Esophagus squamous epithelium (tissue), 5 donors: Measurements from ENCODE around the gene GPR176. TPM values are rescaled to one million over a fixed set of nuclear protein-coding genes. Genes with fewer than 3 reads are reported as not detected.

Experiments used
- DNase-seq: peaks from one replicate; lab custom pipeline; 2025; lab: John Stamatoyannopoulos, UW
- H3K27ac ChIP-seq, 4 donors: fragments of 200-600 bp; sonication (generic); one replicate each; pipeline ENCODE4 v1.5.1; 2016 to 2019; ENCODE audit warnings: mild to moderate bottlenecking in 1 of 4
- H3K27me3 ChIP-seq, 4 donors: fragments of 200-600 bp; sonication (generic); 1 replicate in 3 of 4; 2 replicates in 1 of 4; pipeline versions ENCODE4 v1.5.1 to v1.6.0; 2017 to 2021; ENCODE audit warnings: antibody characterized with exemption in 1 of 4
- H3K36me3 ChIP-seq, 3 donors: fragments of 200-600 bp; sonication (generic); one replicate each; pipeline ENCODE4 v1.5.1; 2016 to 2019
- H3K4me1 ChIP-seq, 3 donors: fragments of 200-600 bp; sonication (generic); one replicate each; pipeline ENCODE4 v1.5.1; 2017 to 2019
- H3K4me3 ChIP-seq, 4 donors: fragments of 200-600 bp; sonication (generic); 1 replicate in 3 of 4; 2 replicates in 1 of 4; pipeline ENCODE4 v1.5.1; 2016 to 2019; ENCODE audit warnings: mild to moderate bottlenecking in 2 of 4, moderate library complexity in 1 of 4
- H3K9me3 ChIP-seq, 3 donors: fragments of 200-600 bp; sonication (generic); one replicate each; pipeline ENCODE4 v1.5.1; 2016 to 2019
- POLR2A ChIP-seq, 4 donors: fragments of 450-650 bp; IDR thresholded peaks; one replicate each; pipeline ENCODE4 v1.6.1; 2017; ENCODE audit warnings: antibody characterized with exemption in 4 of 4, mild to moderate bottlenecking in 4 of 4, moderate library complexity in 3 of 4
- WGBS, 2 donors: methylation state at CpG; one replicate each; pipeline ENCODE4 v1.1.5; 2018; 5-methylcytosine and 5-hydroxymethylcytosine counted together
- intact Hi-C: fragments of 100-400 bp; cut with DNase I; formaldehyde crosslinking; loops from one replicate; pipeline ENCODE4 v1.15.0; 2022
- total RNA-seq, 4 donors: library from RNA; depleted of rRNA; stranded (reverse); fragments of >200 nt; gene quantifications; one replicate each; pipeline ENCODE4 v1.1.0, GENCODE V29; 2016
- TF ChIP-seq, protein P1 (sequence below), 6 experiments: fragments of 450-650 bp in 4 of 6; fragments of 200-600 bp in 2 of 6; sonication (generic) in 2 of 6; IDR thresholded peaks; one replicate each; pipeline ENCODE4 v1.5.1; 2016 to 2019; ENCODE audit warnings: antibody characterized with exemption in 6 of 6, mild to moderate bottlenecking in 4 of 6, moderate library complexity in 4 of 6
- donor health status: DM: yes; HTN: yes; CAD: no.

Gene GPR176
- total RNA-seq, 4 donors from 2014 or later, result 1.1 to 5.0 (median 4.0) TPM; not detected in 1

- no peaks in the 10 kb centered on the region for H3K9me3 ChIP-seq
- no peak for TF ChIP-seq POLR2A (IDR thresholded peaks at IDR 0.05)
- TF ChIP-seq, protein P1, sequence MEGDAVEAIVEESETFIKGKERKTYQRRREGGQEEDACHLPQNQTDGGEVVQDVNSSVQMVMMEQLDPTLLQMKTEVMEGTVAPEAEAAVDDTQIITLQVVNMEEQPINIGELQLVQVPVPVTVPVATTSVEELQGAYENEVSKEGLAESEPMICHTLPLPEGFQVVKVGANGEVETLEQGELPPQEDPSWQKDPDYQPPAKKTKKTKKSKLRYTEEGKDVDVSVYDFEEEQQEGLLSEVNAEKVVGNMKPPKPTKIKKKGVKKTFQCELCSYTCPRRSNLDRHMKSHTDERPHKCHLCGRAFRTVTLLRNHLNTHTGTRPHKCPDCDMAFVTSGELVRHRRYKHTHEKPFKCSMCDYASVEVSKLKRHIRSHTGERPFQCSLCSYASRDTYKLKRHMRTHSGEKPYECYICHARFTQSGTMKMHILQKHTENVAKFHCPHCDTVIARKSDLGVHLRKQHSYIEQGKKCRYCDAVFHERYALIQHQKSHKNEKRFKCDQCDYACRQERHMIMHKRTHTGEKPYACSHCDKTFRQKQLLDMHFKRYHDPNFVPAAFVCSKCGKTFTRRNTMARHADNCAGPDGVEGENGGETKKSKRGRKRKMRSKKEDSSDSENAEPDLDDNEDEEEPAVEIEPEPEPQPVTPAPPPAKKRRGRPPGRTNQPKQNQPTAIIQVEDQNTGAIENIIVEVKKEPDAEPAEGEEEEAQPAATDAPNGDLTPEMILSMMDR (IDR thresholded peaks at IDR 0.05), result no peak
- intact Hi-C loops, result no loop called here
- H3K27ac ChIP-seq, result peak overlapping the region in 1 of 4 donors; percentile 4
- H3K27me3 ChIP-seq, result no peaks in the 10 kb centered on the region
- DNase-seq, result no peak
- H3K36me3 ChIP-seq, result no peaks in the 10 kb centered on the region
- H3K4me1 ChIP-seq, result peaks cover 0 to 13% (median 0%) of the 10 kb centered on the region in 3 donors
- no peak overlapping the region for H3K4me3 ChIP-seq
- WGBS, 2 donors, result 27 to 36% methylated on average over 4 of the region's 4 CpGs
Observed at GRCh38 chr15:39792844-39793335, 127.2 kb downstream of the GPR176 start.

DNA sequence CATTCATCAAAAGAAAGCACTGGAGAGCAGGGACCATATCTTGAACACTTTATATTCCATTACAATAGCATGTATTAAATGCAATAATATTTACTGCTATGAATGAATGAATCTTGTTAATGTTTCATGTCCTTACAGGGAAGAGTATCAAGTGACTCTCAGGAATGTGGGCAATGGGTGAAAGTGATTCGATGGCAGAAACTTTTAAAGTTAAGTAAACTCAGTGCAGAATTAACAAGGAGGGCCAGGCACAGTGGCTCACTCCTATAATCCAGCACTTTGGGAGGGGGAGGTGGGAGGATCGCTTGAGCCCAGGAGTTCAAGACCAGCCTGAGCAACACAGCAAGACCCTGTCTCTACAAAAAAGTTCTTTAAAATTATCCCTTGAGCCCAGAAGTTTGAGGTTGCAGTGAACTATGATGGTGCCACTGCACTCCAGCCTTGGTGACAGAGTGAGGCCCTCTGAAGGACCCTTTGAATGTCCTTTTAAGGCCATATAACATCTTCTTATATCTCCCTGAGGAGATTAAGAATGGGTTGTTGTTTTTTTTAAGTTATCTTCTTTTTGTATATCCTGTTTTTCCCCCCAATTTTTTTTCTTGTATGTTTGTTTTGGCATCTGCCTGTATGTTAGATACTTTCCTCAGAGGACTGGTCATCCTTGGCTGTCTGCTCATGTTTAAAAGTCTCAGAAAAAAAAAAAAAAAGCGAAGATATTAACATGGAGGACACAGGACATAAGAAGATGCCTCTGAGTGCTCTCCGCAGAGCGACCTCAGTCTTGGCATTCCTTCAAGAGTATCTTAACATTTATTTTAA lies 127.8 kb downstream of the GPR176 start:
- Histone ChIP-seq H3K27me3 (no peaks in the 10 kb centered on the region), H3K36me3 (no peaks in the 10 kb centered on the region), H3K9me3 (no peaks in the 10 kb centered on the region), H3K27ac (peak overlapping the region in 3 of 4 donors; percentile 16 to 29 (median 28)), H3K4me1 (peaks cover 0 to 18% (median 0%) of the 10 kb centered on the region in 3 donors), H3K4me3 (no peak overlapping the region)
- WGBS, 2 donors, result 65 to 83% methylated on average over 5 of the region's 5 CpGs
- intact Hi-C loops, result no loop called here
- DNase-seq, result no peak
- TF ChIP-seq, protein P1 (IDR thresholded peaks at IDR 0.05), result no peak
- no peak for TF ChIP-seq POLR2A (IDR thresholded peaks at IDR 0.05)

DNA sequence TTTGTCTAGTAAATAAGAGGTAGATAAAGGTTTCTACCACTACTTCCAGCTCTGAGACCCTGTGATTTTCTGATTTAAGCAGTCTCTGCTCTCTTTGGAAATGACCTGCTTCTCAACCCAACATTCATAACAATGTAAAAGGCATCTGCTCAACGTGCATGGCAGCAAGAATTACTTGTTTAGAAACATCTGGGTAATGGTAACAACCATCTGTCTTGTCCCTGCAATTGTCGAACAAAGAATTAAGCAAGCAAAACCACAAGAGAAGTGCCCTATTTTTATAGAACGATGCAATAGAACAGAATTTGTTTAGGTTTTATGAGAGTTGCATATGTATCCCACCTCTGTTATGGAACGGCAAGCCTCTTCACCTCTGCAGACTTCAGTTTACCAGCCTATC lies 130.3 kb downstream of the GPR176 start:
- no peaks in the 10 kb centered on the region for H3K36me3 ChIP-seq
- intact Hi-C loops, result no loop called here

GRCh38 chr15:39788800-39789565 lies 131.1 kb downstream of the GPR176 start:
- no peaks in the 10 kb centered on the region for H3K9me3 ChIP-seq
- H3K36me3 ChIP-seq, result no peaks in the 10 kb centered on the region
- no peak for TF ChIP-seq POLR2A (IDR thresholded peaks at IDR 0.05)
- TF ChIP-seq, protein P1 (IDR thresholded peaks at IDR 0.05), result no peak
- H3K27me3 ChIP-seq, result no peaks in the 10 kb centered on the region
- intact Hi-C loops, result no loop called here
- H3K27ac ChIP-seq, result peak overlapping the region in 1 of 4 donors; percentile 25
- WGBS, 2 donors, result 69 to 84% methylated on average over 3 of the region's 3 CpGs
- no peak for DNase-seq
- H3K4me1 ChIP-seq, result peaks cover under 1 to 46% (median 4%) of the 10 kb centered on the region in 3 donors
- H3K4me3 ChIP-seq, result no peak overlapping the region

More for the DNA sequence above, 130.3 kb downstream of the GPR176 start:
- no peaks in the 10 kb centered on the region for H3K9me3 ChIP-seq
- WGBS, 2 donors, result 53 to 66% methylated on average over 4 of the region's 4 CpGs
- no peaks in the 10 kb centered on the region for H3K27me3 ChIP-seq
- H3K4me1 ChIP-seq, result peaks cover 0 to 38% (median 0%) of the 10 kb centered on the region in 3 donors
- H3K27ac ChIP-seq, result peak overlapping the region in 1 of 4 donors; percentile 25
- H3K4me3 ChIP-seq, result no peak overlapping the region
- no peak for DNase-seq
- no peak for TF ChIP-seq POLR2A (IDR thresholded peaks at IDR 0.05)
- TF ChIP-seq, protein P1 (IDR thresholded peaks at IDR 0.05), result no peak
